ENCODE measurements around the gene KCNH6.

KCNH6 gene

GRCh38 chr17:63486317-63487013 lies 36.7 kb upstream of the KCNH6 start:
- DNase-seq = no peak

GRCh38 chr17:63487014-63487339 lies 36.2 kb upstream of the KCNH6 start:
- DNase-seq = no peak

GRCh38 chr17:63488851-63489250 lies 34.3 kb upstream of the KCNH6 start:
- no peak for DNase-seq

- no peak for DNase-seq
Measured at GRCh38 chr17:63489291-63489690, 33.9 kb upstream of the KCNH6 start.

- no peak for DNase-seq
Measured at GRCh38 chr17:63490329-63490728, 32.8 kb upstream of the KCNH6 start.

- no peak for DNase-seq
Measured at GRCh38 chr17:63490858-63491400, 32.2 kb upstream of the KCNH6 start.

GRCh38 chr17:63491413-63491812 lies 31.7 kb upstream of the KCNH6 start:
- DNase-seq = no peak

- DNase-seq = no peak
Measured at GRCh38 chr17:63491977-63492618, 31.1 kb upstream of the KCNH6 start.

GRCh38 chr17:63492940-63493339 lies 30.2 kb upstream of the KCNH6 start:
- DNase-seq = no peak

- DNase-seq = no peak
Measured at GRCh38 chr17:63493411-63493810, 29.7 kb upstream of the KCNH6 start.

- DNase-seq = no peak
Measured at GRCh38 chr17:63494300-63494928, 28.7 kb upstream of the KCNH6 start.

GRCh38 chr17:63495491-63495890 lies 27.7 kb upstream of the KCNH6 start:
- DNase-seq = no peak

- no peak for DNase-seq
Measured at GRCh38 chr17:63496177-63496576, 27.0 kb upstream of the KCNH6 start.

GRCh38 chr17:63496663-63497400 lies 26.3 kb upstream of the KCNH6 start:
- DNase-seq = no peak

- DNase-seq = no peak
Measured at GRCh38 chr17:63497708-63498483, 25.3 kb upstream of the KCNH6 start.

GRCh38 chr17:63498626-63499195 lies 24.4 kb upstream of the KCNH6 start:
- no peak for DNase-seq

GRCh38 chr17:63500543-63501390 lies 22.4 kb upstream of the KCNH6 start:
- DNase-seq = no peak

GRCh38 chr17:63503341-63503705 lies 19.8 kb upstream of the KCNH6 start:
- DNase-seq = peak; percentile 90

GRCh38 chr17:63504261-63504660 lies 18.9 kb upstream of the KCNH6 start:
- no peak for DNase-seq

GRCh38 chr17:63505341-63505740 lies 17.8 kb upstream of the KCNH6 start:
- no peak for DNase-seq

- no peak for DNase-seq
Measured at GRCh38 chr17:63506627-63507026, 16.5 kb upstream of the KCNH6 start.
